Left colon (tissue), 2 donors: Measurements from ENCODE around the gene CTXN1. TPM values are rescaled to one million over a fixed set of nuclear protein-coding genes. Genes with fewer than 3 reads are reported as not detected.

Source experiments
- ATAC-seq: fragments of 200-7000 bp; cut with Tn5 transposase; one replicate; pipeline ENCODE4 v1.9.1; 2020; ENCODE audit warnings: mild to moderate bottlenecking, moderate library complexity
- DNase-seq, 2 donors: peaks; one replicate each; pipeline ENCODE4 v3.0.0-alpha.2; 2020
- intact Hi-C, 2 donors: fragments of 100-400 bp; cut with DNase I in 1 of 2; cut with micrococcal nuclease in 1 of 2; formaldehyde crosslinking; loops; one replicate each; pipeline versions ENCODE4 v1.11.2 to v1.14.0; 2022; cut with DNase I, micrococcal nuclease
- total RNA-seq, 2 donors: library from RNA; stranded (reverse); fragmentation: NEBNext Ultra II Directional; extraction: Animal tissue kit (Norgen Biotek cat#: 25700); gene quantifications; one replicate each; pipeline ENCODE4 v1.2.1, GENCODE V29; 2021
- donor health status: DM: no; HTN: no; CAD: no.
- donor health status: DM: yes; HTN: yes; CAD: no.

CTXN1 gene
- total RNA-seq, 2 donors from 2014 or later, result 0.61 to 5.1 TPM

GRCh38 chr19:7908742-7909461 lies 17.0 kb downstream of the CTXN1 start:
- intact Hi-C loops, result no loop called here
- DNase-seq, result no peak
- no peak for ATAC-seq

- DNase-seq, result no peak
- intact Hi-C loops, result no loop called here
- ATAC-seq, result no peak
Measured at GRCh38 chr19:7908078-7908699, 17.7 kb downstream of the CTXN1 start.

GRCh38 chr19:7907544-7907943 lies 18.4 kb downstream of the CTXN1 start:
- intact Hi-C loops, result no loop called here
- no peak for DNase-seq
- ATAC-seq, result no peak

- intact Hi-C loops, result no loop called here
- ATAC-seq, result no peak
- DNase-seq, result no peak
Measured at GRCh38 chr19:7907122-7907521, 18.8 kb downstream of the CTXN1 start.

- no peak for ATAC-seq
- intact Hi-C loops, result no loop called here
Measured at GRCh38 chr19:7905859-7906258, 20.1 kb downstream of the CTXN1 start.

GRCh38 chr19:7905268-7905667 lies 20.7 kb downstream of the CTXN1 start:
- DNase-seq, result no peak
- intact Hi-C loops, result no loop called here
- no peak for ATAC-seq

More at GRCh38 chr19:7905859-7906258, 20.1 kb downstream of the CTXN1 start:
- no peak for DNase-seq

- ATAC-seq (peak; percentile 56), DNase-seq (peak in 1 of 2 donors; percentile 74)
- intact Hi-C loops, result no loop called here
Measured at GRCh38 chr19:7904074-7905020, 21.6 kb downstream of the CTXN1 start.

- peak; percentile 81 for ATAC-seq
- DNase-seq, result peak; percentile 99 to 100
- intact Hi-C loops, result no loop called here
Measured at GRCh38 chr19:7903244-7904073, 22.5 kb downstream of the CTXN1 start, which contains the start of gene MAP2K7. Gene MAP2K7 (plus strand): TSS chr19:7903877. CDS start chr19:7903945, 68 bp downstream.

- intact Hi-C loops, result no loop called here
- DNase-seq (no peak), ATAC-seq (peak; percentile 10)
Measured at GRCh38 chr19:7902796-7903243, 23.1 kb downstream of the CTXN1 start.

GRCh38 chr19:7901337-7901736 lies 24.6 kb downstream of the CTXN1 start:
- DNase-seq (no peak), ATAC-seq (no peak)
- intact Hi-C loops, result no loop called here

GRCh38 chr19:7900931-7901330 lies 25.0 kb downstream of the CTXN1 start:
- ATAC-seq (no peak), DNase-seq (no peak)
- intact Hi-C loops, result no loop called here

- ATAC-seq, result no peak
- intact Hi-C loops, result no loop called here
- no peak for DNase-seq
Measured at GRCh38 chr19:7900401-7900870, 25.5 kb downstream of the CTXN1 start.

- ATAC-seq (no peak), DNase-seq (no peak)
- intact Hi-C loops, result no loop called here
Measured at GRCh38 chr19:7899751-7900378, 26.1 kb downstream of the CTXN1 start.

GRCh38 chr19:7898967-7899366 lies 27.0 kb downstream of the CTXN1 start:
- intact Hi-C loops, result no loop called here
- DNase-seq, result no peak
- ATAC-seq, result no peak

GRCh38 chr19:7897292-7897691 lies 28.6 kb downstream of the CTXN1 start:
- intact Hi-C loops, result no loop called here
- ATAC-seq, result no peak
- DNase-seq, result no peak

GRCh38 chr19:7895565-7895964 lies 30.4 kb downstream of the CTXN1 start:
- intact Hi-C loops, result no loop called here
- no peak for DNase-seq
- ATAC-seq, result no peak

GRCh38 chr19:7894612-7895309 lies 31.2 kb downstream of the CTXN1 start:
- DNase-seq (peak in 1 of 2 donors; percentile 64), ATAC-seq (peak; percentile 94)
- intact Hi-C loops, result no loop called here
